K562 (cell line): ENCODE results near the gene ZNF112. TPM values are rescaled to one million over a fixed set of nuclear protein-coding genes. Genes with fewer than 3 reads are reported as not detected.

Experiments
- ATAC-seq: fragments of 200-7000 bp; cut with Tn5 transposase; 3 replicates; pipeline ENCODE4 v1.9.1; 2020; ENCODE audit warnings: moderate library complexity
- BruUV-seq: library from RNA; stranded (reverse); fragments of 400-500 nt; replicated peaks from 2 replicates; lab custom pipeline; 2021; lab: Mats Ljungman, UMichigan
- CTCF ChIA-PET: fragments of 300-600 bp; formaldehyde crosslinking; extraction: SDS; loops from one replicate; lab custom pipeline; 2021; ENCODE audit warnings: low intra/inter-chr PET ratio; lab: Yijun Ruan, JAX
- POLR2A ChIA-PET: fragments of 300-600, 350-650 bp; sonication (Branson Sonifier 250); formaldehyde crosslinking; extraction: SDS; loops from one replicate; lab custom pipeline; 2021; ENCODE audit warnings: antibody characterized with exemption, inconsistent platforms; lab: Yijun Ruan, JAX
- DNase-seq, 4 experiments: peaks; one replicate each; pipeline versions ENCODE4 v3.0.0 to v3.0.0-alpha.2; 2011 to 2018; ENCODE audit warnings: low spot score in 3 of 4, mixed read lengths in 3 of 4; ENCODE audit errors: extremely low read depth in 1 of 4
- FAIRE-seq: peaks from 2 replicates; lab custom pipeline; 2011; peaks lifted over from hg19 to GRCh38; lab: Jason Lieb, UNC
- H2AFZ ChIP-seq: 2 replicates; pipeline ENCODE4 v1.6.0; 2011; ENCODE audit warnings: low read depth, low read length, control low read depth, inconsistent platforms
- H3K27ac ChIP-seq: fragments of 200-600 bp; 3 replicates; pipeline ENCODE4 v1.8.0; 2011; ENCODE audit warnings: low read depth, mild to moderate bottlenecking, control low read depth, inconsistent platforms, low read length, moderate library complexity, mixed read lengths; ENCODE audit errors: extremely low read depth
- H3K27me3 ChIP-seq, 2 experiments: fragments of 300-600 bp in 1 of 2; 2 replicates in 1 of 2; 3 replicates in 1 of 2; pipeline versions ENCODE4 v1.6.0 to v1.8.0; 2011; ENCODE audit warnings: inconsistent platforms in 2 of 2, low read length in 2 of 2, mild to moderate bottlenecking in 1 of 2, mixed read lengths in 1 of 2, moderate library complexity in 1 of 2; ENCODE audit not compliant: control insufficient read depth in 2 of 2, insufficient read depth in 2 of 2
- H3K36me3 ChIP-seq: fragments of 300-600 bp; 3 replicates; pipeline ENCODE4 v1.8.0; 2011; ENCODE audit warnings: mild to moderate bottlenecking, low read length, inconsistent platforms; ENCODE audit not compliant: control insufficient read depth, insufficient read depth
- H3K4me1 ChIP-seq, 2 experiments: fragments of 200-600 bp in 1 of 2; replicated peaks in 1 of 2; 2 replicates in 1 of 2; 3 replicates in 1 of 2; pipeline versions ENCODE4 v1.5.1 to v1.8.0; 2011; ENCODE audit warnings: inconsistent platforms in 2 of 2, low read length in 2 of 2, mild to moderate bottlenecking in 1 of 2, mixed read lengths in 1 of 2, moderate library complexity in 1 of 2; ENCODE audit not compliant: control insufficient read depth in 2 of 2, insufficient read depth in 2 of 2
- H3K4me2 ChIP-seq: 2 replicates; pipeline ENCODE4 v1.6.1; 2011; ENCODE audit warnings: low read length, control low read depth, inconsistent platforms, mixed read lengths; ENCODE audit not compliant: insufficient read depth
- H3K4me3 ChIP-seq: fragments of 200-600 bp; sonication (generic), shearing (Covaris generic); 2 replicates; pipeline ENCODE4 v1.5.1; 2016; ENCODE audit warnings: control low read depth, inconsistent platforms
- H3K79me2 ChIP-seq: fragments of 200-600 bp; 3 replicates; pipeline ENCODE4 v1.8.0; 2011; ENCODE audit warnings: low read length, inconsistent platforms; ENCODE audit not compliant: control insufficient read depth, insufficient read depth
- H3K9ac ChIP-seq, 2 experiments: 2 replicates each; pipeline versions ENCODE4 v1.6.0 to v1.6.1; 2011; ENCODE audit warnings: low read depth in 2 of 2, low read length in 2 of 2, control low read depth in 1 of 2, inconsistent platforms in 1 of 2, mild to moderate bottlenecking in 1 of 2, mixed read lengths in 1 of 2; ENCODE audit not compliant: insufficient read depth in 1 of 2
- H3K9me1 ChIP-seq: one replicate; pipeline ENCODE4 v1.6.0; 2011; ENCODE audit warnings: inconsistent platforms, mild to moderate bottlenecking, low read length, moderate library complexity; ENCODE audit not compliant: control insufficient read depth, insufficient read depth
- H3K9me3 ChIP-seq: replicated peaks from 2 replicates; pipeline ENCODE4 v1.5.1; 2011; ENCODE audit warnings: low read depth, low read length, inconsistent platforms; ENCODE audit not compliant: control insufficient read depth, insufficient read depth
- H4K20me1 ChIP-seq: replicated peaks from 2 replicates; pipeline ENCODE4 v1.6.1; 2011; ENCODE audit warnings: low read length, inconsistent platforms, mixed read lengths; ENCODE audit not compliant: control insufficient read depth, insufficient read depth
- ARID2 ChIP-seq: fragments of 450-650 bp; IDR thresholded peaks from 2 replicates; pipeline ENCODE4 v1.6.1; 2017; ENCODE audit warnings: antibody characterized with exemption, mild to moderate bottlenecking
- CC2D1A ChIP-seq: fragments of 450-650 bp; IDR thresholded peaks from 2 replicates; pipeline ENCODE4 v1.6.1; 2017; ENCODE audit warnings: mild to moderate bottlenecking
- EWSR1 ChIP-seq: fragments of 450-650 bp; IDR thresholded peaks from 2 replicates; pipeline ENCODE4 v1.6.1; 2018; ENCODE audit warnings: borderline replicate concordance, mild to moderate bottlenecking, low read depth, moderate library complexity; ENCODE audit not compliant: partially characterized antibody
- FIP1L1 ChIP-seq: fragments of 200-400 bp; formaldehyde crosslinking; IDR thresholded peaks from 2 replicates; pipeline ENCODE4 v1.6.1; 2018; ENCODE audit warnings: mild to moderate bottlenecking, low read depth, low read length; ENCODE audit not compliant: poor library complexity, severe bottlenecking
- GATAD2B ChIP-seq: fragments of 450-650 bp; IDR thresholded peaks from 2 replicates; pipeline ENCODE4 v1.6.1; 2017; ENCODE audit warnings: mild to moderate bottlenecking, borderline replicate concordance
- GTF2E2 ChIP-seq: fragments of 200-800 bp; sonication (Bioruptor generic); IDR thresholded peaks from 2 replicates; pipeline ENCODE4 v1.6.1; 2016; ENCODE audit warnings: missing genetic modification characterization, missing compliant biosample characterization
- GTF2F1 ChIP-seq: IDR thresholded peaks from 2 replicates; pipeline ENCODE4 v1.6.1; 2011; ENCODE audit warnings: low read depth, low read length, improper control_type of control experiment
- HNRNPH1 ChIP-seq: fragments of 200-400 bp; formaldehyde crosslinking; optimal IDR thresholded peaks from 2 replicates; pipeline ENCODE3; 2017; ENCODE audit warnings: low read depth, mild to moderate bottlenecking, low read length, moderate library complexity
- KAT8 ChIP-seq: fragments of 450-650 bp; IDR thresholded peaks from 2 replicates; pipeline ENCODE4 v1.6.1; 2016; ENCODE audit warnings: low read depth, mild to moderate bottlenecking
- MCM5 ChIP-seq: fragments of 450-650 bp; IDR thresholded peaks from 2 replicates; pipeline ENCODE4 v1.6.1; 2016; ENCODE audit warnings: low read depth
- NFIC ChIP-seq: fragments of 450-650 bp; IDR thresholded peaks from 2 replicates; pipeline ENCODE4 v1.6.1; 2017; ENCODE audit warnings: mild to moderate bottlenecking, inconsistent platforms
- NFIX ChIP-seq: fragments of 250-450 bp; sonication (Bioruptor Pico); IDR thresholded peaks from 2 replicates; pipeline ENCODE4 v1.4.0; 2020; ENCODE audit warnings: low read depth, mild to moderate bottlenecking, moderate library complexity
- POLR3G ChIP-seq: IDR thresholded peaks from 2 replicates; pipeline ENCODE4 v1.6.1; 2011; ENCODE audit not compliant: insufficient read length, insufficient replicate concordance; ENCODE audit errors: extremely low read depth
- SAFB2 ChIP-seq: fragments of 200-400 bp; formaldehyde crosslinking; IDR thresholded peaks from 2 replicates; pipeline ENCODE4 v1.6.1; 2018; ENCODE audit warnings: borderline replicate concordance, low read length, low read depth, moderate library complexity; ENCODE audit not compliant: severe bottlenecking
- SIX5 ChIP-seq, 2 experiments: IDR thresholded peaks; 2 replicates each; pipeline ENCODE4 v1.6.1; 2011; ENCODE audit warnings: low read length in 2 of 2, borderline replicate concordance in 1 of 2, low read depth in 1 of 2, mild to moderate bottlenecking in 1 of 2, moderate library complexity in 1 of 2; ENCODE audit not compliant: insufficient read depth in 1 of 2
- SMARCC2 ChIP-seq: fragments of 450-650 bp; IDR thresholded peaks from 2 replicates; pipeline ENCODE4 v1.6.1; 2017; ENCODE audit warnings: antibody characterized with exemption, moderate library complexity, mild to moderate bottlenecking, low read depth
- SPI1 ChIP-seq: IDR thresholded peaks from 2 replicates; pipeline ENCODE4 v1.6.1; 2011; ENCODE audit warnings: low read depth, low read length, control low read depth, borderline replicate concordance
- TRIM28 ChIP-seq: fragments of 450-650 bp; IDR thresholded peaks from 2 replicates; pipeline ENCODE4 v1.6.1; 2017
- XRCC5 ChIP-seq: fragments of 200-400 bp; formaldehyde crosslinking; IDR thresholded peaks from 2 replicates; pipeline ENCODE4 v1.6.1; 2017; ENCODE audit warnings: low read depth, mild to moderate bottlenecking, low read length
- ZBTB8A ChIP-seq: fragments of 450-650 bp; IDR thresholded peaks from 2 replicates; pipeline ENCODE4 v1.6.1; 2018; ENCODE audit warnings: mild to moderate bottlenecking, moderate library complexity; ENCODE audit not compliant: partially characterized antibody
- ZNF146 ChIP-seq: IDR thresholded peaks from one replicate; pipeline ENCODE4 v1.6.1; 2018; ENCODE audit warnings: missing compliant biosample characterization; ENCODE audit not compliant: unreplicated experiment
- ZNF239 ChIP-seq: fragments of 250-450 bp; sonication (Bioruptor Pico); IDR thresholded peaks from 2 replicates; pipeline ENCODE4 v1.4.0; 2020; ENCODE audit warnings: mild to moderate bottlenecking
- ZNF586 ChIP-seq: fragments of 450-650 bp; formaldehyde crosslinking; conservative IDR thresholded peaks from 2 replicates; pipeline ENCODE4 v1.4.0; 2020; ENCODE audit warnings: mild to moderate bottlenecking, moderate library complexity
- ZNF764 ChIP-seq: fragments of 250-450 bp; sonication (Bioruptor Pico); IDR thresholded peaks from 2 replicates; pipeline ENCODE4 v1.4.0; 2020; ENCODE audit warnings: low read depth, mild to moderate bottlenecking, moderate library complexity
- WGBS: fragments of 100-300 bp; shearing (Covaris generic); methylation state at CpG from one replicate; pipeline ENCODE4 v1.1.6; 2016; ENCODE audit warnings: low coverage, mixed read lengths; ENCODE audit not compliant: insufficient coverage; ENCODE audit errors: missing lambda C conversion rate; 5-methylcytosine and 5-hydroxymethylcytosine counted together
- in situ Hi-C: fragments of 300-500 bp; cut with MboI; formaldehyde crosslinking; loops from 4 replicates; pipeline ENCODE4 v1.15.0; 2018; ENCODE audit warnings: inconsistent platforms, mixed read lengths
- intact Hi-C: fragments of 100-400 bp; cut with micrococcal nuclease; formaldehyde crosslinking; loops from 2 replicates; pipeline ENCODE4 v1.14.2; 2022
- polyA plus RNA-seq, 8 experiments: library from polyadenylated mRNA; depleted of rRNA in 4 of 8; stranded (reverse) in 5 of 8; unstranded in 3 of 8; fragments of >200 nt; fragmentation: Nextera tagmentation in 2 of 8; fragmentation: Illumina TruSeq in 1 of 8; extraction: Ambion mirVana in 2 of 8; extraction: Trizol in 1 of 8; gene quantifications; 2 replicates each; pipeline versions ENCODE4 v1.2.1 to v1.2.3, GENCODE V29; 2011 to 2014; ENCODE audit warnings: inconsistent platforms in 1 of 8, missing spikeins in 1 of 8
- total RNA-seq, 7 experiments: library from RNA; depleted of rRNA in 6 of 7; stranded (reverse); fragments of >200 nt in 6 of 7; fragmentation: Illumina TruSeq in 2 of 7; extraction: Trizol in 2 of 7; gene quantifications; 2 replicates each; pipeline versions ENCODE4 v1.2.1 to v1.2.3, GENCODE V29; 2011 to 2021; ENCODE audit warnings: low replicate concordance in 1 of 7
- TF ChIP-seq, protein P1 (sequence below): conservative IDR thresholded peaks from 2 replicates; pipeline ENCODE4 v1.6.1; 2011; ENCODE audit warnings: low read depth, mild to moderate bottlenecking, low read length; ENCODE audit not compliant: control insufficient read depth

The ZNF112 gene
- total and polyA plus RNA-seq, 9 of the 15 experiments (the other 6 are each of a cell fraction or from before 2014, with no cell fraction given): 0.21 to 1.3 (median 0.61) TPM

DNA sequence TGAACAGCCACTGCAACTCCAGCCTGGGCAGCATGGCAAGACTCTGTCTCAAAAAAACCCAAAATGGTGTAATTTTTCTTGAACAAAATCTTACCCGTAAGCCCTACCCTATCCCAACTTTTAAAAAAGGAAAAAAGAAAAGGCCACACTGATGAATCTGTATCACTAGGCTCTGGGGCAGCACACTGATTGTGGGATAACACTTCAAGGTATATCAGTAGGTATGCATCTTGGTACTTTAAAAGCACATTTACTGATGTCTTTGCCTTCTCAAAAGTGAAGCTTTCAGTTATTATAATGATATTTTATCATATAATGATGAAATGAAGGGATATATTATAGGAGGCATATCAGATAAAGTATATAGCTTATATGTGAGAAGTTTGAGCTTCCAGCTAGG lies 24.3 kb downstream of the ZNF112 start (continued):
- no peak for TF ChIP-seq GTF2F1
- TF ChIP-seq MCM5: no peak
- no peak for TF ChIP-seq HNRNPH1
- no peak for TF ChIP-seq GATAD2B
- no peak for TF ChIP-seq KAT8
- no peak for TF ChIP-seq XRCC5
- no peak for TF ChIP-seq ZNF239 (CRISPR knock-in tag)
- TF ChIP-seq ZNF586: no peak
- TF ChIP-seq, all 486 proteins: peak for 0

DNA sequence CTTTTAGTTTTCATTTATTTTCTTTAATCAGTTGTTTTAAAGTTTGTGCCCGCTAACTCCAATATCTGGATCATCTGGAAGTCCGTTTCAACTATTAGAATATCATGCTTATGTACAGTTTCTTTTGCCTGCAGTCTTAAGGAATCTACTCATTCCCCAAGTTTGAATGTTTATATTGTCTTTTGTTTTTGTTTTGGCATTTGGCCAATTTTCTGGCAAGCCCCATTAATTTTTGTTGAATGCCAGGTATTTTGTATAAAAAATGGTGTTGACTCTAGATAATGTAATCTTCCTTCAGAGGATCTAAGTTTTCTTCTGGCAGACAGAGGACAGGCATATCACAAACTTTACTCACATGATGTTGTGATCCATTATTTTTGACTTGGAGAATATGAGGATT lies 40.6 kb downstream of the ZNF112 start:
- intact Hi-C loops: no loop called here
- TF ChIP-seq SIX5 (IDR thresholded peaks at IDR 0.05; ENCODE audit: borderline replicate concordance in 1 of 2, insufficient read depth in 1 of 2, low read depth in 1 of 2, low read length in 2 of 2) (no peak), SAFB2 (no peak), NFIX (CRISPR knock-in tag) (peak; percentile 86), ZNF764 (CRISPR knock-in tag) (no peak), GTF2E2 (no peak), CC2D1A (no peak), ZNF146 (CRISPR knock-in tag) (no peak), POLR3G (no peak), NFIC (peak; percentile 93), SPI1 (no peak), TRIM28 (no peak), SMARCC2 (no peak), FIP1L1 (no peak), ZBTB8A (no peak), ARID2 (no peak), EWSR1 (no peak)
- TF ChIP-seq, protein P1, sequence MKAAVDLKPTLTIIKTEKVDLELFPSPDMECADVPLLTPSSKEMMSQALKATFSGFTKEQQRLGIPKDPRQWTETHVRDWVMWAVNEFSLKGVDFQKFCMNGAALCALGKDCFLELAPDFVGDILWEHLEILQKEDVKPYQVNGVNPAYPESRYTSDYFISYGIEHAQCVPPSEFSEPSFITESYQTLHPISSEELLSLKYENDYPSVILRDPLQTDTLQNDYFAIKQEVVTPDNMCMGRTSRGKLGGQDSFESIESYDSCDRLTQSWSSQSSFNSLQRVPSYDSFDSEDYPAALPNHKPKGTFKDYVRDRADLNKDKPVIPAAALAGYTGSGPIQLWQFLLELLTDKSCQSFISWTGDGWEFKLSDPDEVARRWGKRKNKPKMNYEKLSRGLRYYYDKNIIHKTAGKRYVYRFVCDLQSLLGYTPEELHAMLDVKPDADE: no peak
- Histone ChIP-seq H2AFZ (no peak overlapping the region), H3K4me2 (no peak overlapping the region), H3K36me3 (no peaks in the 10 kb centered on the region), H3K4me3 (no peak overlapping the region), H3K4me1 (no peaks in the 10 kb centered on the region), H3K79me2 (no peaks in the 10 kb centered on the region), H3K9me1 (no peaks in the 10 kb centered on the region), H4K20me1 (no peaks in the 10 kb centered on the region), H3K9ac (no peak overlapping the region), H3K27me3 (no peaks in the 10 kb centered on the region), H3K9me3 (no peaks in the 10 kb centered on the region), H3K27ac (no peak overlapping the region)
- ChIA-PET POLR2A (no interaction called here), CTCF (no interaction called here)
- FAIRE-seq (no peak), ATAC-seq (no peak), DNase-seq (no peak)
- in situ Hi-C loops: no loop called here
- BruUV-seq: no TSS peak
- WGBS: 3% methylated on average over 2 of the region's 2 CpGs
